Esophagus muscularis mucosa (tissue), 3 donors: ENCODE results near the gene TSSK2.

Source experiments
- POLR2AphosphoS5 ChIP-seq, 2 donors: sonication (generic); formaldehyde crosslinking; IDR thresholded peaks; one replicate each; pipeline ENCODE4 v1.6.1; 2017; ENCODE audit warnings: antibody characterized with exemption in 2 of 2
- TF ChIP-seq, protein P1 (sequence below), 3 experiments: fragments of 200-600 bp in 2 of 3; fragments of 450-650 bp in 1 of 3; sonication (generic) in 2 of 3; IDR thresholded peaks; one replicate each; pipeline ENCODE4 v1.5.1; 2017 to 2019; ENCODE audit warnings: antibody characterized with exemption in 3 of 3, mild to moderate bottlenecking in 2 of 3, moderate library complexity in 1 of 3

DNA sequence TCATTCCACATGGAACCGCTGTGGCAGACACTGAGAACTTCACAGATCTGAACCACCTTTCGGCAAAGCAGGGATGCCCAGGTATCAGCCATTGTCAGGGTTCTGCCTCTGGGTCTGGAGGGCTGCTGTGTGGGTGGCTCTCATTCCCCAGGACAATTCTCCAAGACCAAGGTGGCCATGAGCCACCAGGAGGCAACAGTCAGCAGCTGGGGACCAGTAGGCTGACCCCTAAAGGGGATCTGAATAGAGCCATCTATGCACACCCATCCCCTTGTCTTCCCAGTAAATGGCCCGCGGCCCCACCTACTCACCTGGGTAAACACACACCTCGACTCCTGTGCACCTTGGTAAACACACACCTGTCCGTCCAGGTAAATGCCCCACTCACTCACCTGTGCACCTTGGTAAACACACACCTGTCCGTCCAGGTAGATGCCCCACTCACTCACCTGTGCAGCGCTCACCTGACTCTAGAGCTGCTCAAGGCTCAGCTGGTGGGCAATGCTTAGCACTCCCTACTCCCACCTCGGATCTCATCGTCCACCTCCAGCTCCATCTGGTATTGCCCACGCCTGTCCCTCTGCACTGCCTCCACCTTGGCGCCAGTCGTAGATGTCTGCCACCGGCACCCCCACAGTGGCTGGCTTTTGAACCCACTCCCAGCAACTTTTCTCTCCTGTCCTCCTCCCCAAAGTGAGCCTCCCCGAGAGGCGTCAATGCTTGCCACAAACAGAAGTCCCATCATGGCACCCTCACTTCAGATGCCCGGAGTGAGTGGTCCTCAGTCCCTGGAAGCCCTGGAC is 37.2 kb downstream of the TSSK2 start:
- TF ChIP-seq POLR2AphosphoS5 (IDR thresholded peaks at IDR 0.05) = no peak
- TF ChIP-seq, protein P1, sequence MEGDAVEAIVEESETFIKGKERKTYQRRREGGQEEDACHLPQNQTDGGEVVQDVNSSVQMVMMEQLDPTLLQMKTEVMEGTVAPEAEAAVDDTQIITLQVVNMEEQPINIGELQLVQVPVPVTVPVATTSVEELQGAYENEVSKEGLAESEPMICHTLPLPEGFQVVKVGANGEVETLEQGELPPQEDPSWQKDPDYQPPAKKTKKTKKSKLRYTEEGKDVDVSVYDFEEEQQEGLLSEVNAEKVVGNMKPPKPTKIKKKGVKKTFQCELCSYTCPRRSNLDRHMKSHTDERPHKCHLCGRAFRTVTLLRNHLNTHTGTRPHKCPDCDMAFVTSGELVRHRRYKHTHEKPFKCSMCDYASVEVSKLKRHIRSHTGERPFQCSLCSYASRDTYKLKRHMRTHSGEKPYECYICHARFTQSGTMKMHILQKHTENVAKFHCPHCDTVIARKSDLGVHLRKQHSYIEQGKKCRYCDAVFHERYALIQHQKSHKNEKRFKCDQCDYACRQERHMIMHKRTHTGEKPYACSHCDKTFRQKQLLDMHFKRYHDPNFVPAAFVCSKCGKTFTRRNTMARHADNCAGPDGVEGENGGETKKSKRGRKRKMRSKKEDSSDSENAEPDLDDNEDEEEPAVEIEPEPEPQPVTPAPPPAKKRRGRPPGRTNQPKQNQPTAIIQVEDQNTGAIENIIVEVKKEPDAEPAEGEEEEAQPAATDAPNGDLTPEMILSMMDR (IDR thresholded peaks at IDR 0.05) = no peak
